ENCODE results near the gene CA7.

Gene CA7

DNA sequence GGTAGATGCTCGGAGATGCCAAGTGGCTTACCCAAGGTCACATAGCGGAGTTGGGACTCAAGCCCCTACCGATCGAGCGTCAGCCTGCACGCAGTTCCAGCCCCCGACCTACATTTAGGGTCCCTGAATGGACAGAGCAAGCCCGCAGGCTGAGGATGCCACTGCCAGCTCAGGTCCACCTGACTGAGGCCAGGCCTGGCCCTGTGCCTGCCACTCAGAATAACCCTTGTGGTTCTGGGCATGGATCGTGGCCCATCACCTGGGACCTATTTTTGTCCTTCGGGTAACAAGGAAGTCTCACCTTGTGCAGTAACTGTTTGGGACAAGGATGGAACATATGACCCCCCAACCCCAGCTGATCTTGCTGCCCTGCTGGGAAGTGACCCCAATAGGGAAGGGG lies 57.4 kb downstream of the CA7 start:
- no peak overlapping the region for H3K4me3 Mint-ChIP-seq
- no peaks in the 10 kb centered on the region for H3K36me3 Mint-ChIP-seq (ENCODE audit: low read depth)
- H3K27ac Mint-ChIP-seq, result no peak overlapping the region
- no peaks in the 10 kb centered on the region for H3K9me3 Mint-ChIP-seq
- H3K27me3 Mint-ChIP-seq (ENCODE audit: low read depth), result no peaks in the 10 kb centered on the region
- no peak for DNase-seq (ENCODE audit: low spot score)
- H3K4me1 Mint-ChIP-seq (ENCODE audit: low read depth), result peaks cover 6% of the 10 kb centered on the region

GRCh38 chr16:66902648-66903543 lies 58.7 kb downstream of the CA7 start:
- H3K9me3 Mint-ChIP-seq, result no peaks in the 10 kb centered on the region
- H3K27me3 Mint-ChIP-seq (ENCODE audit: low read depth), result no peaks in the 10 kb centered on the region
- H3K36me3 Mint-ChIP-seq (ENCODE audit: low read depth), result no peaks in the 10 kb centered on the region
- no peak for DNase-seq (ENCODE audit: low spot score)
- H3K27ac Mint-ChIP-seq, result no peak overlapping the region
- peaks cover 6% of the 10 kb centered on the region for H3K4me1 Mint-ChIP-seq (ENCODE audit: low read depth)
- H3K4me3 Mint-ChIP-seq, result no peak overlapping the region

All from T-helper 2 cell treated with Interferon-gamma antibody and Interleukin-4, amounts not matched to agents 5 μg/mL and 100 μg/mL, for 36 hours (primary cell).